Measurements from ENCODE around the gene WDR64.

WDR64 gene

GRCh38 chr1:241666419-241666818 lies 14.3 kb downstream of the WDR64 start:
- in situ Hi-C loops (cut with HindIII; ENCODE audit: low pct_ligation_motif_present, low sequenced_read_pairs): no loop called here
- DNase-seq: no peak
- no peak for TF ChIP-seq CTCF (IDR thresholded peaks at IDR 0.05; ENCODE audit: low read depth, low read length, missing control alignments)
- Histone ChIP-seq H3K27ac (no peak overlapping the region), H3K4me3 (ENCODE audit: low read depth, low read length) (no peak overlapping the region), H3K27me3 (replicated peaks) (no peaks in the 10 kb centered on the region), H3K36me3 (replicated peaks) (no peaks in the 10 kb centered on the region)

GRCh38 chr1:241672301-241672700 lies 20.2 kb downstream of the WDR64 start:
- Histone ChIP-seq H3K27ac (no peak overlapping the region), H3K4me3 (ENCODE audit: low read depth, low read length) (no peak overlapping the region), H3K27me3 (replicated peaks) (no peaks in the 10 kb centered on the region), H3K36me3 (replicated peaks) (no peaks in the 10 kb centered on the region)
- DNase-seq: no peak
- TF ChIP-seq CTCF (IDR thresholded peaks at IDR 0.05; ENCODE audit: low read depth, low read length, missing control alignments): no peak
- in situ Hi-C loops (cut with HindIII; ENCODE audit: low pct_ligation_motif_present, low sequenced_read_pairs): no loop called here

- H3K36me3 ChIP-seq (replicated peaks): no peaks in the 10 kb centered on the region
- DNase-seq: no peak
- TF ChIP-seq CTCF (IDR thresholded peaks at IDR 0.05; ENCODE audit: low read depth, low read length, missing control alignments): no peak
- H3K27ac ChIP-seq: no peak overlapping the region
- no peaks in the 10 kb centered on the region for H3K27me3 ChIP-seq (replicated peaks)
- in situ Hi-C loops (cut with HindIII; ENCODE audit: low pct_ligation_motif_present, low sequenced_read_pairs): no loop called here
- no peak overlapping the region for H3K4me3 ChIP-seq (ENCODE audit: low read depth, low read length)
These were observed 22.8 kb downstream of the WDR64 start for GRCh38 chr1:241674805-241675384.

- no peaks in the 10 kb centered on the region for H3K36me3 ChIP-seq (replicated peaks)
- H3K27me3 ChIP-seq (replicated peaks): no peaks in the 10 kb centered on the region
- no peak for DNase-seq
- in situ Hi-C loops (cut with HindIII; ENCODE audit: low pct_ligation_motif_present, low sequenced_read_pairs): no loop called here
- H3K4me3 ChIP-seq (ENCODE audit: low read depth, low read length): no peak overlapping the region
- H3K27ac ChIP-seq: no peak overlapping the region
- TF ChIP-seq CTCF (IDR thresholded peaks at IDR 0.05; ENCODE audit: low read depth, low read length, missing control alignments): no peak
These were observed 23.9 kb downstream of the WDR64 start for GRCh38 chr1:241675983-241676382.

GRCh38 chr1:241677201-241677600 lies 25.1 kb downstream of the WDR64 start:
- no peak for TF ChIP-seq CTCF (IDR thresholded peaks at IDR 0.05; ENCODE audit: low read depth, low read length, missing control alignments)
- H3K4me3 ChIP-seq (ENCODE audit: low read depth, low read length): no peak overlapping the region
- no peaks in the 10 kb centered on the region for H3K27me3 ChIP-seq (replicated peaks)
- H3K27ac ChIP-seq: no peak overlapping the region
- DNase-seq: no peak
- in situ Hi-C loops (cut with HindIII; ENCODE audit: low pct_ligation_motif_present, low sequenced_read_pairs): no loop called here
- H3K36me3 ChIP-seq (replicated peaks): no peaks in the 10 kb centered on the region

GRCh38 chr1:241678536-241678935 lies 26.5 kb downstream of the WDR64 start:
- Histone ChIP-seq H3K27ac (no peak overlapping the region), H3K4me3 (ENCODE audit: low read depth, low read length) (no peak overlapping the region), H3K36me3 (replicated peaks) (no peaks in the 10 kb centered on the region), H3K27me3 (replicated peaks) (no peaks in the 10 kb centered on the region)
- TF ChIP-seq CTCF (IDR thresholded peaks at IDR 0.05; ENCODE audit: low read depth, low read length, missing control alignments): no peak
- in situ Hi-C loops (cut with HindIII; ENCODE audit: low pct_ligation_motif_present, low sequenced_read_pairs): no loop called here
- no peak for DNase-seq

Data from brain microvascular endothelial cell (primary cell).